Kidney (tissue), 14 donors: Measurements from ENCODE around the gene CAMK1D. TPM values are rescaled to one million over a fixed set of nuclear protein-coding genes. Genes with fewer than 3 reads are reported as not detected.

Experiments used
- DNase-seq, 5 donors: peaks; one replicate each; pipeline ENCODE4 v3.0.0-alpha.2; 2013 to 2020
- FAIRE-seq: peaks from 2 replicates; lab custom pipeline; 2012; peaks lifted over from hg19 to GRCh38; lab: Jason Lieb, UNC
- H3K27ac ChIP-seq, 2 donors: one replicate each; pipeline ENCODE4 v1.7.0; 2013; ENCODE audit warnings: low read depth in 2 of 2, low read length in 2 of 2, inconsistent platforms in 1 of 2
- H3K27me3 ChIP-seq: one replicate; pipeline ENCODE4 v1.7.1; 2013; ENCODE audit warnings: low read length, inconsistent platforms; ENCODE audit not compliant: control insufficient read depth, insufficient read depth
- H3K36me3 ChIP-seq, 3 donors: one replicate each; pipeline versions ENCODE4 v1.7.0 to v1.7.1; 2013; ENCODE audit warnings: low read length in 3 of 3, control low read depth in 1 of 3, inconsistent platforms in 1 of 3; ENCODE audit not compliant: insufficient read depth in 3 of 3, control insufficient read depth in 2 of 3
- H3K4me1 ChIP-seq, 3 donors: one replicate each; pipeline versions ENCODE4 v1.7.0 to v1.7.1; 2013; ENCODE audit warnings: low read length in 3 of 3, inconsistent platforms in 1 of 3, low read depth in 1 of 3; ENCODE audit not compliant: control insufficient read depth in 2 of 3, insufficient read depth in 2 of 3
- H3K4me3 ChIP-seq, 3 donors: one replicate each; pipeline versions ENCODE4 v1.7.0 to v1.8.1; 2013; ENCODE audit warnings: low read length in 3 of 3, control low read depth in 1 of 3, inconsistent platforms in 1 of 3
- H3K9ac ChIP-seq, 3 donors: one replicate each; pipeline versions ENCODE4 v1.7.0 to v1.7.1; 2013; ENCODE audit warnings: low read length in 3 of 3, control low read depth in 1 of 3, inconsistent platforms in 1 of 3
- H3K9me3 ChIP-seq, 3 donors: one replicate each; pipeline versions ENCODE4 v1.7.0 to v1.7.1; 2013; ENCODE audit warnings: low read length in 3 of 3, control low read depth in 1 of 3, inconsistent platforms in 1 of 3; ENCODE audit not compliant: control insufficient read depth in 2 of 3, insufficient read depth in 1 of 3
- intact Hi-C: fragments of 100-400 bp; cut with DNase I; formaldehyde crosslinking; loops from one replicate; pipeline ENCODE4 v1.11.1; 2022
- polyA plus RNA-seq: library from polyadenylated mRNA; stranded (reverse); fragments of 350-450 nt; fragmentation: Illumina TruSeq; extraction: RNeasy Lipid Tissue Mini Kit (QIAGEN cat#74804); gene quantifications from one replicate; pipeline ENCODE4 v1.2.3, GENCODE V29; 2014; ENCODE audit warnings: low read depth, low replicate concordance; ENCODE audit not compliant: insufficient read depth
- total RNA-seq: library from RNA; stranded (reverse); fragmentation: NEBNext Ultra II Directional; extraction: Animal tissue kit (Norgen Biotek cat#: 25700); gene quantifications from one replicate; pipeline ENCODE4 v1.2.1, GENCODE V29; 2021
- TF ChIP-seq, protein P1 (sequence below): IDR thresholded peaks from 3 replicates; pipeline ENCODE4 v1.5.1; 2012; ENCODE audit warnings: mild to moderate bottlenecking, moderate library complexity, borderline replicate concordance; ENCODE audit not compliant: insufficient read depth; ENCODE audit errors: extremely low read depth
- donor health status: control.
- donor health status: control.
- donor health status: control.
- donor health status: control.
- donor health status: control.
- donor health status: DM: yes; HTN: yes; CAD: no.
- donor health status: Normal renal cell carcinoma (clear cell type).

Gene CAMK1D
- total and polyA plus RNA-seq, 2 donors from 2014 or later = 1.1 to 13.7 TPM

DNA sequence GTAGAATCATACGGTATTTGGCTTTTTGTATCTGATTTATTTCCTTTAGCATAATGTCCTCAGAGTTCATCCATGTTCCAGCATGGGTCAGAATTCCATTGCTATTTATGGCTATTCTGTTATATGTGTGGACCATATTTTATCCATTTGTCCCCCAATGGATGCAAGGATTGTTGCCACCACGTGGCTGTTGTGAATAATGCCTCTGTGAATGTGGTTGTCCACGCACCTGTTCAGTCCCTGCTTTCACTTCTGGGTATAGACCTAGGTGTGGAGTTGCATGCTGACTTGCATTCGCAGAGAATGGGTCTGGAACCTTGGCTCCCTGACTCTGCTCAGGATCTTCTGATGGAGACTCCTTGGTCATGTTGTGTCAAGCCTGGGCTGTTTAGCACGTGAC is 199.9 kb downstream of the CAMK1D start:
- FAIRE-seq = no peak

DNA sequence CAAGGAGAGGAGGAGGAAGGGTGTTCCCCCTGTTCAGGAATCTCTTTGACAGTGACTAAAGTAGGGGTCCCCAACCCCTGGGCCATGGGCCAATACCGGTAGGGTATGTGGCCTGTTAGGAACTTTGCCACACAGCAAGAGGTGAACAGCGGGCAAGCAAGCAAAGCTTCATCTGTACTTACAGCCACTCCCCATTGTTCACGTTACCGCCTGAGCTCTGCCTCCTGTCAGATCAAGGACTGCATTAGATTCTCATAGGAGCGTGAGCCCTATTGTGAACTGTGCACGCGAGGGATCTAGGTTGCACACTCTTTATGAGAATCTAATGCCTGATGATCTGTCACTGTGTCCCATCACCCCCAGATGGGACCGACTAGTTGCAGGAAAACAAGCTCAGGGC is 201.6 kb downstream of the CAMK1D start:
- FAIRE-seq = no peak
- TF ChIP-seq, protein P1, sequence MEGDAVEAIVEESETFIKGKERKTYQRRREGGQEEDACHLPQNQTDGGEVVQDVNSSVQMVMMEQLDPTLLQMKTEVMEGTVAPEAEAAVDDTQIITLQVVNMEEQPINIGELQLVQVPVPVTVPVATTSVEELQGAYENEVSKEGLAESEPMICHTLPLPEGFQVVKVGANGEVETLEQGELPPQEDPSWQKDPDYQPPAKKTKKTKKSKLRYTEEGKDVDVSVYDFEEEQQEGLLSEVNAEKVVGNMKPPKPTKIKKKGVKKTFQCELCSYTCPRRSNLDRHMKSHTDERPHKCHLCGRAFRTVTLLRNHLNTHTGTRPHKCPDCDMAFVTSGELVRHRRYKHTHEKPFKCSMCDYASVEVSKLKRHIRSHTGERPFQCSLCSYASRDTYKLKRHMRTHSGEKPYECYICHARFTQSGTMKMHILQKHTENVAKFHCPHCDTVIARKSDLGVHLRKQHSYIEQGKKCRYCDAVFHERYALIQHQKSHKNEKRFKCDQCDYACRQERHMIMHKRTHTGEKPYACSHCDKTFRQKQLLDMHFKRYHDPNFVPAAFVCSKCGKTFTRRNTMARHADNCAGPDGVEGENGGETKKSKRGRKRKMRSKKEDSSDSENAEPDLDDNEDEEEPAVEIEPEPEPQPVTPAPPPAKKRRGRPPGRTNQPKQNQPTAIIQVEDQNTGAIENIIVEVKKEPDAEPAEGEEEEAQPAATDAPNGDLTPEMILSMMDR = no peak
- intact Hi-C loops = no loop called here

More for the DNA sequence above, 199.9 kb downstream of the CAMK1D start:
- DNase-seq = no peak
- H3K4me1 ChIP-seq = no peaks in the 10 kb centered on the region
- H3K36me3 ChIP-seq = no peaks in the 10 kb centered on the region
- no peaks in the 10 kb centered on the region for H3K27me3 ChIP-seq
- intact Hi-C loops = no loop called here
- H3K9me3 ChIP-seq = no peaks in the 10 kb centered on the region
- no peak overlapping the region for H3K4me3 ChIP-seq
- TF ChIP-seq, protein P1 = no peak
- H3K9ac ChIP-seq = no peak overlapping the region
- no peak overlapping the region for H3K27ac ChIP-seq

DNA sequence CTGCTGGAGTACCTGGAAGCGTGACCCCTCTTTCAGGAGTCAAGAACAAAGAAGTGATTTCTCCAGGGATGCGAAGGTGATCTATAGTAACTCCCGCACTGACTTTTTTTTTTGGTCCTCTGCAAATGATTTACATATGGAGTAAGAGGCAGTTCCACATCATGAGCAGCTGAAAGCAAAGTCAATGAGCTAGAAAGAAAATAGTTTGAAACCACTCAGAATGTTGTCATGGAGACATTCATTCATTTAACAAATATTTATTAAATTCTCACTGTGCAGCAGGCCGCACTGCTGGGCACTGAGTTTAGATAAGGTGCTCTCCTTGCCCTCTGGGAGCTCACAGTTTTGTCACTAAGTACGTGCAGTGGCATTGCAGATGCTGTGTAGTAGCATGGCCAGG is 206.7 kb downstream of the CAMK1D start:
- Histone ChIP-seq H3K36me3 (no peaks in the 10 kb centered on the region), H3K27me3 (no peaks in the 10 kb centered on the region), H3K9me3 (no peaks in the 10 kb centered on the region), H3K27ac (no peak overlapping the region), H3K4me1 (peaks cover 0 to 6% (median 4%) of the 10 kb centered on the region in 3 donors), H3K4me3 (no peak overlapping the region), H3K9ac (no peak overlapping the region)
- FAIRE-seq (no peak), DNase-seq (peak in 3 of 5 donors; percentile 50 to 85 (median 84))
- TF ChIP-seq, protein P1 = no peak
- intact Hi-C loops = no loop called here

More for the DNA sequence above, 201.6 kb downstream of the CAMK1D start:
- Histone ChIP-seq H3K4me3 (no peak overlapping the region), H3K36me3 (no peaks in the 10 kb centered on the region), H3K9ac (no peak overlapping the region), H3K27me3 (no peaks in the 10 kb centered on the region), H3K4me1 (no peaks in the 10 kb centered on the region), H3K27ac (no peak overlapping the region), H3K9me3 (no peaks in the 10 kb centered on the region)
- no peak for DNase-seq
